Epithelial cell of esophagus (primary cell): Measurements from ENCODE around the gene EIF4G3.
"Not testable (repeated sequence)": the region's sequence is repeated elsewhere in the genome, so short reads cannot be mapped to it uniquely, and the experiment has no call there.

Source experiments
- DNase-seq: peaks from one replicate; pipeline ENCODE4 v3.0.0; 2010; ENCODE audit warnings: low read depth
- H3K4me3 ChIP-seq: 2 replicates; pipeline ENCODE4 v1.5.1; 2011; ENCODE audit warnings: mild to moderate bottlenecking, low read length, control low read depth
- CTCF ChIP-seq: IDR thresholded peaks from 2 replicates; pipeline ENCODE4 v1.5.1; 2011; ENCODE audit warnings: low read depth, mild to moderate bottlenecking, low read length, control low read depth, inconsistent platforms; ENCODE audit not compliant: insufficient read depth; ENCODE audit errors: missing control alignments

EIF4G3 gene

GRCh38 chr1:20870718-20871117, 306.0 kb downstream of the EIF4G3 start:
- DNase-seq, result no peak
- TF ChIP-seq CTCF, result no peak
- no peak overlapping the region for H3K4me3 ChIP-seq

GRCh38 chr1:20868263-20868662, 308.4 kb downstream of the EIF4G3 start:
- DNase-seq, result no peak

GRCh38 chr1:20867847-20868246, 308.9 kb downstream of the EIF4G3 start:
- no peak overlapping the region for H3K4me3 ChIP-seq
- DNase-seq, result peak; percentile 51
- TF ChIP-seq CTCF, result no peak

More at GRCh38 chr1:20868263-20868662, 308.4 kb downstream of the EIF4G3 start:
- H3K4me3 ChIP-seq, result no peak overlapping the region
- no peak for TF ChIP-seq CTCF

GRCh38 chr1:20867062-20867461, 309.6 kb downstream of the EIF4G3 start:
- TF ChIP-seq CTCF, result no peak

GRCh38 chr1:20865001-20865400, 311.7 kb downstream of the EIF4G3 start:
- TF ChIP-seq CTCF, result no peak
- DNase-seq, result no peak
- no peak overlapping the region for H3K4me3 ChIP-seq

More at GRCh38 chr1:20867062-20867461, 309.6 kb downstream of the EIF4G3 start:
- DNase-seq, result no peak
- no peak overlapping the region for H3K4me3 ChIP-seq

- no peak overlapping the region for H3K4me3 ChIP-seq
- no peak for DNase-seq
- no peak for TF ChIP-seq CTCF
These were observed 322.2 kb downstream of the EIF4G3 start for GRCh38 chr1:20854529-20854928.

GRCh38 chr1:20851791-20852190, 324.9 kb downstream of the EIF4G3 start:
- H3K4me3 ChIP-seq, DNase-seq: not testable (repeated sequence)
